Stimulated activated CD8-positive, alpha-beta memory T cell treated with anti-CD3 and anti-CD28 coated beads, Interleukin-12 subunit alpha, Interleukin-12 subunit beta, amount 100 ng/mL, for 1 hour (primary cell): ENCODE measurements around the gene GRM7.

Experiments used
- DNase-seq: peaks from one replicate; pipeline ENCODE4 v3.0.0-alpha.2; 2020; ENCODE audit warnings: low read depth

GRM7 gene

GRCh38 chr3:7720649-7721297 lies 859.9 kb downstream of the GRM7 start:
- no peak for DNase-seq

GRCh38 chr3:7721869-7722268 lies 861.0 kb downstream of the GRM7 start:
- no peak for DNase-seq

- DNase-seq = no peak
Observed at GRCh38 chr3:7728566-7729519, 867.9 kb downstream of the GRM7 start.

GRCh38 chr3:7733933-7734332 lies 873.0 kb downstream of the GRM7 start:
- no peak for DNase-seq

GRCh38 chr3:7734456-7734855 lies 873.5 kb downstream of the GRM7 start:
- DNase-seq = no peak

GRCh38 chr3:7737263-7737662 lies 876.3 kb downstream of the GRM7 start:
- DNase-seq = no peak

- no peak for DNase-seq
Observed at GRCh38 chr3:7739754-7740153, 878.8 kb downstream of the GRM7 start.

- DNase-seq = no peak
Observed at GRCh38 chr3:7740458-7740857, 879.5 kb downstream of the GRM7 start.

GRCh38 chr3:7744850-7745249 lies 883.9 kb downstream of the GRM7 start:
- DNase-seq = no peak

- DNase-seq = no peak
Observed at GRCh38 chr3:7745711-7746110, 884.8 kb downstream of the GRM7 start.

GRCh38 chr3:7749931-7750695 lies 889.2 kb downstream of the GRM7 start:
- DNase-seq = no peak

- DNase-seq = no peak
Observed at GRCh38 chr3:7752005-7752404, 891.1 kb downstream of the GRM7 start.

GRCh38 chr3:7754653-7755441 lies 893.9 kb downstream of the GRM7 start:
- DNase-seq = no peak

- DNase-seq = no peak
Observed at GRCh38 chr3:7759630-7760029, 898.7 kb downstream of the GRM7 start.

GRCh38 chr3:7760718-7761117 lies 899.8 kb downstream of the GRM7 start:
- DNase-seq = no peak

- no peak for DNase-seq
Observed at GRCh38 chr3:7764115-7764514, 903.2 kb downstream of the GRM7 start.

- no peak for DNase-seq
Observed at GRCh38 chr3:7766530-7766929, 905.6 kb downstream of the GRM7 start.

GRCh38 chr3:7779331-7779730 lies 918.4 kb downstream of the GRM7 start:
- DNase-seq = no peak

- DNase-seq = no peak
Observed at GRCh38 chr3:7781395-7781794, 920.5 kb downstream of the GRM7 start.

GRCh38 chr3:7787871-7788828 lies 927.2 kb downstream of the GRM7 start:
- no peak for DNase-seq

- no peak for DNase-seq
Observed at GRCh38 chr3:7788881-7789280, 928.0 kb downstream of the GRM7 start.
